Muscle layer of colon (tissue), 2 donors: ENCODE results near the gene AMOTL2.
A peak's percentile ranks its signal among the peaks of the same experiment; 100 is the strongest.

Source experiments
- H3K27ac ChIP-seq: one replicate; pipeline ENCODE4 v1.7.0; 2013; ENCODE audit warnings: low read depth, mild to moderate bottlenecking, low read length, moderate library complexity
- H3K27me3 ChIP-seq, 2 donors: one replicate each; pipeline ENCODE4 v1.7.0; 2013; ENCODE audit warnings: low read length in 2 of 2, mild to moderate bottlenecking in 2 of 2; ENCODE audit not compliant: insufficient read depth in 2 of 2, control insufficient read depth in 1 of 2
- H3K36me3 ChIP-seq: one replicate; pipeline ENCODE4 v1.7.0; 2013; ENCODE audit warnings: mild to moderate bottlenecking, low read length; ENCODE audit not compliant: insufficient read depth
- H3K4me1 ChIP-seq: one replicate; pipeline ENCODE4 v1.7.0; 2013; ENCODE audit warnings: mild to moderate bottlenecking, low read length; ENCODE audit not compliant: insufficient read depth
- H3K4me3 ChIP-seq, 2 donors: one replicate each; pipeline ENCODE4 v1.7.0; 2013; ENCODE audit warnings: low read length in 2 of 2, low read depth in 1 of 2, mild to moderate bottlenecking in 1 of 2, moderate library complexity in 1 of 2
- H3K9ac ChIP-seq: one replicate; pipeline ENCODE4 v1.7.0; 2013; ENCODE audit warnings: low read length
- H3K9me3 ChIP-seq: one replicate; pipeline ENCODE4 v1.7.0; 2013; ENCODE audit warnings: mild to moderate bottlenecking, low read length
- donor health status: abdominal sarcoma.
- donor health status: Adenocarcinoma of cecum.

The AMOTL2 gene

GRCh38 chr3:134374105-134374790 lies at the start of gene AMOTL2:
AMOTL2 (minus strand) TSS chr3:134374447; CDS start chr3:134371433, 3,014 bp downstream.
- peak within 1 kb of the TSS; percentile 81 for H3K9ac ChIP-seq
- no peaks in the 10 kb centered on the region for H3K27me3 ChIP-seq
- H3K27ac ChIP-seq: peak within 1 kb of the TSS; percentile 72
- H3K4me3 ChIP-seq: peak within 1 kb of the TSS; percentile 76 to 90
- no peaks in the 10 kb centered on the region for H3K9me3 ChIP-seq
- H3K4me1 ChIP-seq: peaks cover 40% of the 10 kb centered on the region
- H3K36me3 ChIP-seq: peaks cover 32% of the 10 kb centered on the region

GRCh38 chr3:134423153-134423552 lies 48.9 kb upstream of the AMOTL2 start:
- Histone ChIP-seq H3K9me3 (no peaks in the 10 kb centered on the region), H3K9ac (no peak overlapping the region), H3K4me1 (no peaks in the 10 kb centered on the region), H3K36me3 (no peaks in the 10 kb centered on the region), H3K4me3 (no peak overlapping the region), H3K27ac (no peak overlapping the region), H3K27me3 (no peaks in the 10 kb centered on the region)

GRCh38 chr3:134419960-134420321 lies 45.7 kb upstream of the AMOTL2 start:
- H3K4me1 ChIP-seq: no peaks in the 10 kb centered on the region
- H3K36me3 ChIP-seq: no peaks in the 10 kb centered on the region
- no peak overlapping the region for H3K4me3 ChIP-seq
- no peaks in the 10 kb centered on the region for H3K9me3 ChIP-seq
- no peak overlapping the region for H3K9ac ChIP-seq
- no peak overlapping the region for H3K27ac ChIP-seq
- no peaks in the 10 kb centered on the region for H3K27me3 ChIP-seq

GRCh38 chr3:134419214-134419959 lies 45.1 kb upstream of the AMOTL2 start:
- H3K9ac ChIP-seq: no peak overlapping the region

GRCh38 chr3:134409041-134409440 lies 34.8 kb upstream of the AMOTL2 start:
- Histone ChIP-seq H3K27me3 (peaks cover 4 to 6% of the 10 kb centered on the region in 2 donors), H3K27ac (no peak overlapping the region), H3K4me1 (peaks cover 5% of the 10 kb centered on the region)

More at GRCh38 chr3:134419214-134419959, 45.1 kb upstream of the AMOTL2 start:
- no peak overlapping the region for H3K27ac ChIP-seq
- no peaks in the 10 kb centered on the region for H3K27me3 ChIP-seq
- H3K4me1 ChIP-seq: no peaks in the 10 kb centered on the region
- H3K36me3 ChIP-seq: no peaks in the 10 kb centered on the region
- H3K9me3 ChIP-seq: no peaks in the 10 kb centered on the region
- no peak overlapping the region for H3K4me3 ChIP-seq

GRCh38 chr3:134407239-134407625 lies 33.0 kb upstream of the AMOTL2 start:
- Histone ChIP-seq H3K36me3 (no peaks in the 10 kb centered on the region), H3K9me3 (no peaks in the 10 kb centered on the region), H3K4me1 (peaks cover 5% of the 10 kb centered on the region), H3K27ac (no peak overlapping the region), H3K27me3 (peaks cover 5 to 6% of the 10 kb centered on the region in 2 donors), H3K4me3 (no peak overlapping the region), H3K9ac (no peak overlapping the region)

More at GRCh38 chr3:134409041-134409440, 34.8 kb upstream of the AMOTL2 start:
- Histone ChIP-seq H3K9me3 (no peaks in the 10 kb centered on the region), H3K9ac (no peak overlapping the region), H3K36me3 (no peaks in the 10 kb centered on the region), H3K4me3 (no peak overlapping the region)

- Histone ChIP-seq H3K4me3 (peak overlapping the region; percentile 24 to 25), H3K27me3 (peaks cover 5 to 6% of the 10 kb centered on the region in 2 donors), H3K9me3 (no peaks in the 10 kb centered on the region), H3K9ac (no peak overlapping the region), H3K4me1 (peaks cover 5% of the 10 kb centered on the region), H3K36me3 (no peaks in the 10 kb centered on the region), H3K27ac (no peak overlapping the region)
Observed at GRCh38 chr3:134406331-134407238, 32.3 kb upstream of the AMOTL2 start.

- Histone ChIP-seq H3K9me3 (no peaks in the 10 kb centered on the region), H3K9ac (no peak overlapping the region), H3K27ac (no peak overlapping the region), H3K4me1 (peaks cover 5% of the 10 kb centered on the region), H3K36me3 (no peaks in the 10 kb centered on the region), H3K27me3 (peaks cover 5 to 6% of the 10 kb centered on the region in 2 donors), H3K4me3 (no peak overlapping the region)
Observed at GRCh38 chr3:134404366-134404885, 30.2 kb upstream of the AMOTL2 start.

GRCh38 chr3:134397755-134398154 lies 23.5 kb upstream of the AMOTL2 start:
- H3K36me3 ChIP-seq: no peaks in the 10 kb centered on the region
- peaks cover 3% of the 10 kb centered on the region for H3K4me1 ChIP-seq
- H3K9me3 ChIP-seq: no peaks in the 10 kb centered on the region
- H3K4me3 ChIP-seq: no peak overlapping the region
- H3K9ac ChIP-seq: no peak overlapping the region
- H3K27ac ChIP-seq: no peak overlapping the region
- H3K27me3 ChIP-seq: no peaks in the 10 kb centered on the region

- Histone ChIP-seq H3K27ac (no peak overlapping the region), H3K4me3 (no peak overlapping the region)
Observed at GRCh38 chr3:134395103-134395502, 20.9 kb upstream of the AMOTL2 start.

GRCh38 chr3:134394380-134394779 lies 20.1 kb upstream of the AMOTL2 start:
- H3K4me1 ChIP-seq: peaks cover 12% of the 10 kb centered on the region
- H3K27ac ChIP-seq: no peak overlapping the region
- H3K4me3 ChIP-seq: no peak overlapping the region
- H3K36me3 ChIP-seq: no peaks in the 10 kb centered on the region
- H3K9ac ChIP-seq: no peak overlapping the region
- H3K9me3 ChIP-seq: no peaks in the 10 kb centered on the region
- H3K27me3 ChIP-seq: no peaks in the 10 kb centered on the region

More at GRCh38 chr3:134395103-134395502, 20.9 kb upstream of the AMOTL2 start:
- no peaks in the 10 kb centered on the region for H3K36me3 ChIP-seq
- no peaks in the 10 kb centered on the region for H3K27me3 ChIP-seq
- H3K9me3 ChIP-seq: no peaks in the 10 kb centered on the region
- H3K4me1 ChIP-seq: peaks cover 11% of the 10 kb centered on the region
- no peak overlapping the region for H3K9ac ChIP-seq
